ENCODE data around the gene CDKN1C.
A peak's percentile ranks its signal among the peaks of the same experiment; 100 is the strongest.

DNA sequence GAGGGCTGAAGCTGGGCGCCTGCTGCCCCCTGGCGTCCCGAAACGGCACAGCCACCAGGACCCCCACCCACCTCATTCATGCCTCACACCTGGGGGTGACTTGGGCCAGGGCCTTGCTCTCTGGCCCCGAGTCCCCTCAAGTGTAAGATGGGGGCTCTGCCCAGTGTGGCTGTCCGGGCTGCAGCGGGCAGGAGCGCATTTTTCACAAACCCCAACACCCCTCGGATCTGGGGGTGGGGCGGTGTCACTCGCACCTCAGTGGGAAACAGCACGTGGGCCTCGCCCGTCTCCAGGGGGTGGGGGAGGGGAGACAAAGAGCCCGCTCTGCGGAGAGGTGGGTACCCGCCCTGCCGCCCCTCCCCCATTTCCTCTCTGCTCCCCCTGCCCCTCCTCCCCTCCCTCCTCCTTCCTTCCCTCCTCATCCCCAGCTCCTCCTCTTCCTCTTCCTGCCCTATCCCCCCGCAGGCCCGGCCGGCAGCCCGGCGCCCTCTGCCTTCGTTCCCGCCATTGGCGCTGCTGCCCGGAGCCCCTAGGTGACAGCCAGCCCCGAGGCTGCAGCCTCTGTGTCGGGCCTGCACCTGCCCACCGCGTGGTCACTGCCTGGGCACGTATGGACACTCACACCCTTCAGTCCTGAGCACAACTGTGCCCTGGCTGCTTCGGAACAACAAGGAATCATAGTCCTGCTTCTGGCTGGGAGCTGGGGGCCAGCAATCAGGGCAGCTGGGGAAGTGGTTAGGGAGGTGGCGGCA is 6.8 kb upstream of the CDKN1C start:
- TF ChIP-seq, protein P1, sequence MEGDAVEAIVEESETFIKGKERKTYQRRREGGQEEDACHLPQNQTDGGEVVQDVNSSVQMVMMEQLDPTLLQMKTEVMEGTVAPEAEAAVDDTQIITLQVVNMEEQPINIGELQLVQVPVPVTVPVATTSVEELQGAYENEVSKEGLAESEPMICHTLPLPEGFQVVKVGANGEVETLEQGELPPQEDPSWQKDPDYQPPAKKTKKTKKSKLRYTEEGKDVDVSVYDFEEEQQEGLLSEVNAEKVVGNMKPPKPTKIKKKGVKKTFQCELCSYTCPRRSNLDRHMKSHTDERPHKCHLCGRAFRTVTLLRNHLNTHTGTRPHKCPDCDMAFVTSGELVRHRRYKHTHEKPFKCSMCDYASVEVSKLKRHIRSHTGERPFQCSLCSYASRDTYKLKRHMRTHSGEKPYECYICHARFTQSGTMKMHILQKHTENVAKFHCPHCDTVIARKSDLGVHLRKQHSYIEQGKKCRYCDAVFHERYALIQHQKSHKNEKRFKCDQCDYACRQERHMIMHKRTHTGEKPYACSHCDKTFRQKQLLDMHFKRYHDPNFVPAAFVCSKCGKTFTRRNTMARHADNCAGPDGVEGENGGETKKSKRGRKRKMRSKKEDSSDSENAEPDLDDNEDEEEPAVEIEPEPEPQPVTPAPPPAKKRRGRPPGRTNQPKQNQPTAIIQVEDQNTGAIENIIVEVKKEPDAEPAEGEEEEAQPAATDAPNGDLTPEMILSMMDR (IDR thresholded peaks at IDR 0.05; ENCODE audit: insufficient read depth, low read length, poor library complexity, severe bottlenecking) = peak; percentile 98
- no peak for TF ChIP-seq EZH2phosphoT487 (conservative IDR thresholded peaks at IDR 0.05; ENCODE audit: low read length)
